ELF-1 (cell line): ENCODE data around the gene ZDHHC6.
A peak's percentile ranks its signal among the peaks of the same experiment; 100 is the strongest.
"Not testable (repeated sequence)": the region's sequence is repeated elsewhere in the genome, so short reads cannot be mapped to it uniquely, and the experiment has no call there.

Experiments used
- DNase-seq: peaks from one replicate; pipeline ENCODE4 v3.0.0-alpha.2; 2016; ENCODE audit warnings: low read depth, low spot score

ZDHHC6 gene

GRCh38 chr10:112393341-112393740 is 53.4 kb downstream of the ZDHHC6 start:
- no peak for DNase-seq

GRCh38 chr10:112390125-112390703 is 56.5 kb downstream of the ZDHHC6 start:
- no peak for DNase-seq

- DNase-seq: peak; percentile 27
These were observed 57.4 kb downstream of the ZDHHC6 start for GRCh38 chr10:112389271-112389822.

- no peak for DNase-seq
These were observed 58.2 kb downstream of the ZDHHC6 start for GRCh38 chr10:112388548-112388947.

- DNase-seq: not testable (repeated sequence)
These were observed 58.7 kb downstream of the ZDHHC6 start for GRCh38 chr10:112388056-112388455.

- no peak for DNase-seq
These were observed 61.5 kb downstream of the ZDHHC6 start for GRCh38 chr10:112385201-112385600.

- DNase-seq: no peak
These were observed 62.6 kb downstream of the ZDHHC6 start for GRCh38 chr10:112384141-112384540.

- peak; percentile 35 for DNase-seq
These were observed 63.4 kb downstream of the ZDHHC6 start for GRCh38 chr10:112383325-112383724.

- DNase-seq: no peak
These were observed 64.0 kb downstream of the ZDHHC6 start for GRCh38 chr10:112382515-112383235.
